Thyroid gland (tissue), 4 donors: ENCODE results near the gene ITGBL1. TPM values are rescaled to one million over a fixed set of nuclear protein-coding genes. Genes with fewer than 3 reads are reported as not detected.

Experiments
- DNase-seq, 2 donors: peaks; one replicate each; pipeline ENCODE4 v3.0.0-alpha.2; 2019
- H3K27ac ChIP-seq, 3 donors: fragments of 200-600 bp; sonication (generic); 1 replicate in 2 of 3; 2 replicates in 1 of 3; pipeline ENCODE4 v1.5.1; 2016 to 2019; ENCODE audit warnings: mild to moderate bottlenecking in 1 of 3, moderate library complexity in 1 of 3
- H3K27me3 ChIP-seq: fragments of 200-600 bp; sonication (generic); one replicate; pipeline ENCODE4 v1.5.1; 2019
- H3K36me3 ChIP-seq, 2 donors: fragments of 200-600 bp; sonication (generic); one replicate each; pipeline ENCODE4 v1.5.1; 2016 to 2019
- H3K4me1 ChIP-seq, 2 donors: fragments of 200-600 bp; sonication (generic); one replicate each; pipeline ENCODE4 v1.5.1; 2017 to 2019
- H3K4me3 ChIP-seq, 3 donors: fragments of 200-600 bp; sonication (generic); replicated peaks in 1 of 3; 1 replicate in 2 of 3; 2 replicates in 1 of 3; pipeline ENCODE4 v1.5.1; 2016; ENCODE audit warnings: mild to moderate bottlenecking in 1 of 3
- H3K9me3 ChIP-seq: fragments of 200-600 bp; sonication (generic); one replicate; pipeline ENCODE4 v1.5.1; 2017
- CTCF ChIP-seq, 6 experiments: fragments of 200-600 bp in 3 of 6; fragments of 450-650 bp in 3 of 6; sonication (generic) in 3 of 6; IDR thresholded peaks; one replicate each; pipeline ENCODE4 v1.5.1; 2016 to 2019; ENCODE audit warnings: antibody characterized with exemption in 6 of 6, mild to moderate bottlenecking in 2 of 6, inconsistent platforms in 1 of 6, moderate library complexity in 1 of 6
- POLR2A ChIP-seq, 2 donors: fragments of 450-650 bp; IDR thresholded peaks; one replicate each; pipeline ENCODE4 v1.6.1; 2017; ENCODE audit warnings: antibody characterized with exemption in 2 of 2, mild to moderate bottlenecking in 2 of 2, moderate library complexity in 1 of 2
- WGBS, 2 donors: methylation state at CpG; one replicate each; pipeline ENCODE4 v1.1.5; 2017; 5-methylcytosine and 5-hydroxymethylcytosine counted together
- intact Hi-C: fragments of 100-400 bp; cut with DNase I; formaldehyde crosslinking; loops from one replicate; pipeline ENCODE4 v1.15.1; 2023
- total RNA-seq, 4 donors: library from RNA; depleted of rRNA; stranded (reverse); fragments of >200 nt; gene quantifications; one replicate each; pipeline ENCODE4 v1.2.3, GENCODE V29; 2016

Gene ITGBL1
- total RNA-seq, 4 donors from 2014 or later = 3.4 to 20.6 (median 4.5) TPM

DNA sequence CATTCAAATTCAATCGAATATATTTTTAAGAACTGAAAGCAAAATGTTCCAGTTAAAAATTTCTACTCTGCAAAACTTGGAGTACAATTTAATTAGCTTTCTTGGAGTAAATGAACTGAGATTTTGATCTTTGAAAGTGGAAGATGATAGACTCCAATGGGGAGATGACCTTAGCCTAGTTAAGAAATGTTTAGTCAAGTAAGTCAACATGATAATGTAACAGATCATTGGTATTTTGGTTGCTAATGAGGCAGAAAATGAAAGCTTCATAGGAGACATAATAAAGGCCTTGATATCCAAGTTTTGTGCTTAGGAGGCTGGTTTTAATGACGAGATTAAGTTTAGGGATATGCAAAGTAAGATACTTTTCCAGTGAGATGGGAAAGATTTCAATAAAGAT, 181.7 kb downstream of the ITGBL1 start:
- TF ChIP-seq POLR2A (IDR thresholded peaks at IDR 0.05) (no peak), CTCF (IDR thresholded peaks at IDR 0.05) (no peak)

DNA sequence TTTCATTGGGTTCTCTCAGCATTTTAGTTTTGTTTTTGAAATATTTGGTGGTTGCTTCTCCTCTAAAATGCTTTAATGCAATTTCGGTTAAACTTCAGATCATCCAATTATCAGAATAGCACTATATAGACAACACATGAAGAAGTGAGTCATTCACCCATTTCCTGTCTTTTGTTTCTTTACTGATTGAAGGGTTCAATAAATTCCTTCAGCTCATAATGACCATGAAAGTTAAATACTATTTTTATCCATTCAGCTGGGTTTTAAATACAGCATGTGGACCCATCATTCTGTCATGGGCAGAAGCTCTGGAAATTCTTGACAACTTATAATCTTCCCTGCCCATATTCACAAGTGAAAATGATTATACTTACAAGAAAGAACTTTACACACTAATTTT, 187.2 kb downstream of the ITGBL1 start:
- WGBS, 2 donors = 87 to 95% methylated on average over 1 of the region's 1 CpG
- no peak overlapping the region for H3K4me3 ChIP-seq
- intact Hi-C loops = no loop called here
- H3K27me3 ChIP-seq = no peaks in the 10 kb centered on the region
- H3K9me3 ChIP-seq = no peaks in the 10 kb centered on the region
- TF ChIP-seq CTCF (IDR thresholded peaks at IDR 0.05) (no peak), POLR2A (IDR thresholded peaks at IDR 0.05) (no peak)
- H3K4me1 ChIP-seq = no peaks in the 10 kb centered on the region
- H3K36me3 ChIP-seq = no peaks in the 10 kb centered on the region
- no peak overlapping the region for H3K27ac ChIP-seq
- DNase-seq = no peak

More for the DNA sequence above, 181.7 kb downstream of the ITGBL1 start:
- Histone ChIP-seq H3K36me3 (no peaks in the 10 kb centered on the region), H3K27me3 (no peaks in the 10 kb centered on the region), H3K4me1 (no peaks in the 10 kb centered on the region), H3K4me3 (no peak overlapping the region), H3K27ac (no peak overlapping the region), H3K9me3 (no peaks in the 10 kb centered on the region)
- intact Hi-C loops = no loop called here
- no peak for DNase-seq
- 92 to 95% methylated on average over 2 of the region's 2 CpGs for WGBS, 2 donors

- no peak for DNase-seq
- Histone ChIP-seq H3K4me3 (no peak overlapping the region), H3K27ac (no peak overlapping the region), H3K27me3 (no peaks in the 10 kb centered on the region), H3K4me1 (no peaks in the 10 kb centered on the region), H3K9me3 (no peaks in the 10 kb centered on the region), H3K36me3 (no peaks in the 10 kb centered on the region)
- WGBS, 2 donors = 72 to 74% methylated on average over 2 of the region's 2 CpGs
- TF ChIP-seq CTCF (IDR thresholded peaks at IDR 0.05) (no peak), POLR2A (IDR thresholded peaks at IDR 0.05) (no peak)
- intact Hi-C loops = no loop called here
Measured at GRCh38 chr13:101640788-101641400, 188.4 kb downstream of the ITGBL1 start.

- no peak overlapping the region for H3K27ac ChIP-seq
- H3K9me3 ChIP-seq = no peaks in the 10 kb centered on the region
- no peaks in the 10 kb centered on the region for H3K27me3 ChIP-seq
- H3K4me1 ChIP-seq = no peaks in the 10 kb centered on the region
- no peak overlapping the region for H3K4me3 ChIP-seq
- 88 to 91% methylated on average over 1 of the region's 1 CpG for WGBS, 2 donors
- no peak for DNase-seq
- no peaks in the 10 kb centered on the region for H3K36me3 ChIP-seq
- TF ChIP-seq CTCF (IDR thresholded peaks at IDR 0.05) (no peak), POLR2A (IDR thresholded peaks at IDR 0.05) (no peak)
- intact Hi-C loops = no loop called here
Measured at GRCh38 chr13:101645871-101646270, 193.4 kb downstream of the ITGBL1 start.

- no peaks in the 10 kb centered on the region for H3K4me1 ChIP-seq
- TF ChIP-seq POLR2A (IDR thresholded peaks at IDR 0.05) (no peak), CTCF (IDR thresholded peaks at IDR 0.05) (no peak)
- intact Hi-C loops = no loop called here
- no peak for DNase-seq
- no peaks in the 10 kb centered on the region for H3K27me3 ChIP-seq
- 91 to 94% methylated on average over 5 of the region's 5 CpGs for WGBS, 2 donors
- H3K4me3 ChIP-seq = no peak overlapping the region
- H3K27ac ChIP-seq = no peak overlapping the region
- H3K36me3 ChIP-seq = no peaks in the 10 kb centered on the region
- H3K9me3 ChIP-seq = no peaks in the 10 kb centered on the region
Measured at GRCh38 chr13:101647760-101648159, 195.3 kb downstream of the ITGBL1 start.
